Parietal lobe (tissue), 1 donor: ENCODE results near the gene EMILIN3. TPM values are rescaled to one million over a fixed set of nuclear protein-coding genes. Genes with fewer than 3 reads are reported as not detected.

Source experiments
- total RNA-seq: library from RNA; depleted of rRNA; stranded (reverse); fragments of >200 nt; gene quantifications from one replicate; pipeline ENCODE4 v1.2.3, GENCODE V29; 2014

Gene EMILIN3
- 3.1 TPM for total RNA-seq

DNA sequence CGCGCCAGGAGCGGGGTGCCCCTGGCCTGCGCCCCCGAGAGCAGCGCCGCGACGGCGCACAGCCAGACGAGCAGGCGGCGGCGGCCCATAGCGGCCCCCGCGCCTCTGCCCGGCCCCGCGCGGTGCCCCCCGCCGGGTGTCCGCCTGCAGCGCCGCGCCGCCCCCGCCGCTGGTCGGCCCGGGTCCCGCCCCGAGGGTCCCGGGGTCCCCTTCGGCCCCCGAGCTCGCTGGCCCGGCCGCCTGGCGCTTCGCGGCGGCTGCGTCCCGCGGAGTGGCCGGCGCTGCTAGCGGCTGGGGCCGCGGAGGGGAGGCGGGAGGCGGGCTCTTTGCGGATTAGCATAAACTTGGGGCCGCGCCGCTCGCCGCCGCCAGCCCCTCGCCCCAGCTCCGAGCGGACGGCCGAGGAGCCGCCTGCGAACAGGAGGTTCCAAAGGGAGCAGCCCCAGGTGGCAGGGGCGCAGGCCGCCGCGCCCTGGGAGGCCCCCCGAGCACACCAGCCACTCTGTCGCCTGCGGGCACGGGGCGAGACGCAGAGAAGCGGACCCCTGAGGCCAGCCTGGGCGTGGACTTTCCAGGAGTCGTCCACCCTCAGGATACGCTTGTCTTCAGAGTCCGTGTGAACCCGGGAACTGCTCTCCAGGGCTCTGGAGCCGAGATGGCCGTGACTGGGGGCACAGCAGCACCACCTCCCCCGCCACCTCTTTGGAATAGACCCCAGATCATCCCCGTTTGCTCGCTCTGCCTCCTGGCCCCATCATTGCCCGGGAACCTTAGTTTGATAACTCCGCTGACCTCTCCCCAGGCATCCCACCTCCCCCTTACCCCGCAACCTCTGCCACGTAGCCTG lies at the start of gene EMILIN3:
Gene EMILIN3, minus strand, starts transcription at position 273 of the 847 bp plus-strand sequence. Its CDS starts 184 bp downstream, at position 89.

GRCh38 chr20:41340327-41341055 lies 26.1 kb downstream of the EMILIN3 start, which contains the start of gene LPIN3:
LPIN3 (plus strand) TSS chr20:41340821; CDS start chr20:41345804, 4,983 bp downstream.

DNA sequence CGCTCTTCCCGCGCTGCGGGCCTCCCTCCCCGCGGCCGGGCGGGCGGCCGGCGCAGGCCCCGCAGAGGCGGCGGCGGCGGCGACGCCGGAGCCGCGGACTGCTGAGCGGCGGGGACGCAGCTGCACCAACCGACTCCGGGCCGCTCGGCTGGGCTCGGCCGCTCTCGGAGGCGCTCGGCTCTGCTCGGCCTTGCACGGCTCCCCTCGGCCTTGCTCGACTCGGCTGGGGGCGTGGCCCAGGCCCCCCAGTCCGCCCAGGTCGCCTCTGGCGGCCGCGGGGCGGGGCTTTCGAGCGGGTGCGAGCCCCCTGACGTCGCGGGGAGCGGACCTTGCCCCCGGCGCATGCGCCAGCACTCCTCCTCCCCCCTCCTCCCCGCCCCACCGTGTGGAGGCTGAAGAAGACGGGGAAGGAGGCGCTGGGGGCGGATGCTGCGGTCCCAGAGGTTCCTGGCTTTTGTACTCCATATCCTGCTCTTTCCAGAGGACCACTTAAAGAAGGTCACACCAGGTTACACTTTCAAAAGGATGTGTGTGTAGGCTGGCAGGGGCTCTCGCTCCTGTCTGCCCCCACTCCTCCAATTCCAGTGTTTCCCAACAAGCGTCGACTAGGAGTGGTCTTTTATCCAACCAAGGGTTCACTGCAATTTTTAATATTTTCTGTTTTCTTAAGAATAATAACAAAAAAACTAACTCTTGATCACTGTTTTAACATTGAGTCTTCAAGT lies 48.9 kb downstream of the EMILIN3 start, which contains the start of gene ZHX3:
Gene ZHX3, minus strand, starts transcription at position 186 of the 725 bp plus-strand sequence. CDS start 112,815 bp downstream, outside the sequence.

Other genes with a start within 250 kb of the EMILIN3 start
- 264 TPM for gene PLCG1, start 229.3 kb downstream of the EMILIN3 start, total RNA-seq
- gene ZHX3, start 49.1 kb downstream of the EMILIN3 start, total RNA-seq, result 32.2 TPM
- 0.63 TPM for gene LPIN3, start 26.0 kb downstream of the EMILIN3 start, total RNA-seq